ENCODE results near the gene CLSTN3. TPM values are rescaled to one million over a fixed set of nuclear protein-coding genes. Genes with fewer than 3 reads are reported as not detected.
"Not testable (repeated sequence)": the region's sequence is repeated elsewhere in the genome, so short reads cannot be mapped to it uniquely, and the experiment has no call there.

CLSTN3 gene
- total RNA-seq, 1 experiment from 2014 or later, result 14.8 TPM

GRCh38 chr12:7161811-7162210 lies 31.6 kb downstream of the CLSTN3 start:
- peak; percentile 65 for DNase-seq (ENCODE audit: low spot score)
- in situ Hi-C loops (cut with HindIII; ENCODE audit: low sequenced_read_pairs), result loop anchor here (10.0 kb wide), 1 partner anchor 57 kb away; the partner anchor contains the start of gene C1RL

- peak; percentile 64 for DNase-seq (ENCODE audit: low spot score)
- in situ Hi-C loops (cut with HindIII; ENCODE audit: low sequenced_read_pairs), result loop anchor here (10.0 kb wide), 1 partner anchor 58 kb away; the partner anchor contains the start of gene C1RL
These were observed 32.5 kb downstream of the CLSTN3 start for GRCh38 chr12:7162691-7163114.

- in situ Hi-C loops (cut with HindIII; ENCODE audit: low sequenced_read_pairs), result loop anchor here (10.0 kb wide), 1 partner anchor 65 kb away; the partner anchor contains the start of gene C1RL
These were observed 39.8 kb downstream of the CLSTN3 start for GRCh38 chr12:7169951-7170350.

GRCh38 chr12:7171854-7172253 lies 41.7 kb downstream of the CLSTN3 start:
- in situ Hi-C loops (cut with HindIII; ENCODE audit: low sequenced_read_pairs), result no loop called here
- no peak for DNase-seq (ENCODE audit: low spot score)

More at GRCh38 chr12:7169951-7170350, 39.8 kb downstream of the CLSTN3 start:
- DNase-seq (ENCODE audit: low spot score), result no peak

GRCh38 chr12:7175493-7175892 lies 45.3 kb downstream of the CLSTN3 start:
- DNase-seq (ENCODE audit: low spot score), result no peak
- in situ Hi-C loops (cut with HindIII; ENCODE audit: low sequenced_read_pairs), result no loop called here

GRCh38 chr12:7176595-7176994 lies 46.4 kb downstream of the CLSTN3 start:
- no peak for DNase-seq (ENCODE audit: low spot score)
- in situ Hi-C loops (cut with HindIII; ENCODE audit: low sequenced_read_pairs), result no loop called here

GRCh38 chr12:7178481-7178880 lies 48.3 kb downstream of the CLSTN3 start:
- no peak for DNase-seq (ENCODE audit: low spot score)
- in situ Hi-C loops (cut with HindIII; ENCODE audit: low sequenced_read_pairs), result no loop called here

GRCh38 chr12:7180685-7181084 lies 50.5 kb downstream of the CLSTN3 start:
- in situ Hi-C loops (cut with HindIII; ENCODE audit: low sequenced_read_pairs), result no loop called here
- no peak for DNase-seq (ENCODE audit: low spot score)

- in situ Hi-C loops (cut with HindIII; ENCODE audit: low sequenced_read_pairs); DNase-seq (ENCODE audit: low spot score): not testable (repeated sequence)
These were observed 55.9 kb downstream of the CLSTN3 start for GRCh38 chr12:7186058-7186457.

- peak; percentile 88 for DNase-seq (ENCODE audit: low spot score)
- in situ Hi-C loops (cut with HindIII; ENCODE audit: low sequenced_read_pairs), result no loop called here
These were observed 58.6 kb downstream of the CLSTN3 start for GRCh38 chr12:7188562-7189397.

GRCh38 chr12:7189398-7190267 lies 59.5 kb downstream of the CLSTN3 start, which contains the start of gene PEX5:
PEX5 (plus strand) TSS chr12:7189686; CDS start chr12:7190378, 692 bp downstream.
- in situ Hi-C loops (cut with HindIII; ENCODE audit: low sequenced_read_pairs), result no loop called here
- DNase-seq (ENCODE audit: low spot score), result peak; percentile 96

- DNase-seq (ENCODE audit: low spot score), result peak; percentile 62
- in situ Hi-C loops (cut with HindIII; ENCODE audit: low sequenced_read_pairs), result no loop called here
These were observed 60.3 kb downstream of the CLSTN3 start for GRCh38 chr12:7190268-7191055.

GRCh38 chr12:7193674-7194073 lies 63.5 kb downstream of the CLSTN3 start:
- DNase-seq (ENCODE audit: low spot score), result no peak
- in situ Hi-C loops (cut with HindIII; ENCODE audit: low sequenced_read_pairs), result no loop called here

- in situ Hi-C loops (cut with HindIII; ENCODE audit: low sequenced_read_pairs), result no loop called here
- DNase-seq (ENCODE audit: low spot score), result no peak
These were observed 67.7 kb downstream of the CLSTN3 start for GRCh38 chr12:7197841-7198240.

- no peak for DNase-seq (ENCODE audit: low spot score)
- in situ Hi-C loops (cut with HindIII; ENCODE audit: low sequenced_read_pairs), result no loop called here
These were observed 72.9 kb downstream of the CLSTN3 start for GRCh38 chr12:7203109-7203508.

- in situ Hi-C loops (cut with HindIII; ENCODE audit: low sequenced_read_pairs), result no loop called here
- DNase-seq (ENCODE audit: low spot score), result no peak
These were observed 74.9 kb downstream of the CLSTN3 start for GRCh38 chr12:7205091-7205490.

- no peak for DNase-seq (ENCODE audit: low spot score)
- in situ Hi-C loops (cut with HindIII; ENCODE audit: low sequenced_read_pairs), result no loop called here
These were observed 76.5 kb downstream of the CLSTN3 start for GRCh38 chr12:7206691-7207090.

GRCh38 chr12:7207866-7208625 lies 77.9 kb downstream of the CLSTN3 start:
- in situ Hi-C loops (cut with HindIII; ENCODE audit: low sequenced_read_pairs), result no loop called here
- DNase-seq (ENCODE audit: low spot score), result no peak

All from G401 (cell line).